SKM-1 treated with dmso at 0.1 percent for 144 hours (cell line): ENCODE results near the gene UROC1.

Experiments
- DNase-seq: peaks from one replicate; lab custom pipeline; 2025; ENCODE audit not compliant: unreplicated experiment; lab: John Stamatoyannopoulos, UW

UROC1 gene

DNA sequence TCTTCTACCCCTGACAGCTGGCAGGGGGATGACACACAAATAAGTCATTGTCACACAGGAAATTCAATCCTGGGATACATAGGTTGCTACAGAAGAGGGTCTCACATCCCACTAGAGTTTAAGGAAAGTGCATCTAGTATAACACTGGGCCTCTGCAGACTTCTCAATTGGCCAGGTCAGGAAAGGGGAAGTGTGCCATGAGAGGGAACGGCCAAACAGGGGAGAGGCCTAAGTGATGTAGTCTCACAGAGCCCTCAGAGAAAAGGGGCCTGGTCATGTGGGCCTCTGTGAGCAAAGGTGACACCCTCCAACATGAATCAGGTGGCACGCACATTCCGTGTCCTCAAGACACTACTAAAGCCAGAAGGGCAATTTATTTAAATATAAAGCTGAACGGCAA is 53.1 kb downstream of the UROC1 start:
- peak; percentile 26 for DNase-seq

DNA sequence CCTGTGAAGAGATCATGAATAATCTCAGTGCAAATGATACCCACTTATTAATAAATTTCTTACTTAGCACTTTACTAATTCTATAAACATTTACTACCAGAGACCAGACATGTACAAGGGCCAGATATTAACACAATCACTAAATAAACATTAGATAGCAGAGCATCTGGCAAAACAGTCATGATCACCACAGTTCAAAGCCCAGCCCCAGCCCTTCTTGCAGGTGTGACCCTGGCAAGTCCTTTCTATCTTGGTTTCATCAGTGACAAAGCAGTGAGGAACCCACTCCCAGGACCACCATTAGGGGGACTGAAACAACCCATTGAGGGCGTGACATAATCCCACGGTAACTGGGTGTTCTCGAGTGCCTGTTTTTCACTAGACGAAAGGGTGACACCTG is 53.5 kb downstream of the UROC1 start:
- DNase-seq: no peak

- no peak for DNase-seq
Measured at GRCh38 chr3:126463521-126463920, 54.1 kb downstream of the UROC1 start.

DNA sequence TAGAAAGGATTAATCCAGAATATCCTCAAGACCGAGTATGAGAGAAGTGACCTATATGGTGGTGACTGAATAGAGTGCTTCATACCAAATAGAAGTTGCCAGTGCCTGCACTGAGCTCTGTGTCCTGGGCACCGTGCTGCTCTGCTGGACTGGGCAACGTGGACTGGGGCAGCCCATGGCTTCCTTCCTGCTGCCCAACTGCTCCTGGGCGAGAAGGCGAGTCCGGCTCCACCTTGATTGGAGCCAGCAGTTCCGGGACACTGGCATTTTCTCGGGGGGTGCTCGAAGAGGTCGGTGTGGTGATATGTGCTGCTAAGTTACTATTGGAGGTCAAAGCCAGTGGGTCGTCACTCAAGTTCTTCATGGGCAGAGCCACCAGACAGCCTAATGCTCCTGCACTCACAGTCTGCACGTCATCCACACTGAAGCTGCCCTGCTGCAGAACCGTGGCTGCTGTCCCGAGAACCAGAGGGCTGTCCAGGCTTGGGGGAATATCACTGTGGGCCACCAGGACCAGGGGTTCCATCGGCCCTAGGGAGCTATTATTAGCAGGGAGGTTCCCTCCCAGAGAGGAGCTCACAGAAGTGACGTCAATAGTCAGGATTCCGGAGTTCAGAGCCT is 56.0 kb downstream of the UROC1 start:
- DNase-seq: no peak

DNA sequence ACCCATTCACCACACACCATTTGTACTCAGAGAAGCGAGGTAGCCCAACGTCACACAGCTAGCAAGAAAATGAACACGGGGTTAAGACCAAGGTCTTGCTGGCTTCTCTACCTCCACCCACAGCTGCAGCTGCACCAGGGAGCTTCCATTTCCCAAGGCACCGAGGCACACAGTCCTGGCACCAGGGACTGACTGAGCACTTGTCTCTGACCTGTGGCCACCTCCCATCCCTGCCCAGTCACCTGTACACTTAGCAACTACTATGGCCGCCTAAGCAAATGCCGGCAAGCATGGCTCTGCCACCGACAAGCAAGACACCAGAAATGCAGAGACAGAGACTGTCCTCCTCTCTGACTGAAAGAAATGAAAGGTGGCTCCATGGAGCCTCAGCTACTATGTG is 57.2 kb downstream of the UROC1 start:
- no peak for DNase-seq

- no peak for DNase-seq
Measured at GRCh38 chr3:126459763-126460127, 57.8 kb downstream of the UROC1 start.

- DNase-seq: no peak
Measured at GRCh38 chr3:126459111-126459762, 58.3 kb downstream of the UROC1 start.

- no peak for DNase-seq
Measured at GRCh38 chr3:126456766-126457388, 60.7 kb downstream of the UROC1 start.

GRCh38 chr3:126456211-126456610 is 61.4 kb downstream of the UROC1 start:
- no peak for DNase-seq

DNA sequence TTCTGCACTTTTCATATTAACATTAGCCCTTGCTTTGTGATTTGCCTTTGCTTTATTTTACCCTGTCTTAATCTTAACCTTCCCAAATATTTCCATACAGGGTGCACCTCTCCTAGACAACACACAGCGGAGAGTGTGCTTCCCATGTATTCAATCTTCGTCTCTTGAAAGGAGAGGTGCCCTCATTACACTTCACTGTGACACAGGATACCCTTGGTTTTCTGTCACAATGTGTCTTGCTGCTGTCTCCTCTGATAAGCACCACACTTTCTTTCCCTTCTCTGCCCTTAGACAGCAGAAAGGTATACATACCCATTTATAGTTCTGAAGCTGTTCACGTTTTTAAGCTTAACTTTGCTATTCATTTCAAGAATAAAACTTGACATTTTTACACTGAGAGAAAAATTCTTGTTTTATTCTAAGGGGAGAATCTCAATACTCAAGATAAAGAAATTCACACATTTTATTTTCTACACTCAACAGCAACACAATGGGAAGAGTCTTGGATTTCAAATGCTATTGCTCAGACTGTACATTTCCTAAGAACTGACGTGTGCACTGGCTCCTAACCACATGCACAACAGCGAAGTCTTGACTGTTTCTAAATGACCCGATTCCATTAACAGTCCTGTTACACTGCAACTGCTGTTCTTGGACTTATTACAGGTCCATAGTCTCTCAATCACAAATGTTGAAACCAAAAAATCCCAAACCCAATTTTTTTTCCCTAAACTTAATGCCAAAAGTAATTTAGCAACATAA is 63.0 kb downstream of the UROC1 start:
- no peak for DNase-seq

DNA sequence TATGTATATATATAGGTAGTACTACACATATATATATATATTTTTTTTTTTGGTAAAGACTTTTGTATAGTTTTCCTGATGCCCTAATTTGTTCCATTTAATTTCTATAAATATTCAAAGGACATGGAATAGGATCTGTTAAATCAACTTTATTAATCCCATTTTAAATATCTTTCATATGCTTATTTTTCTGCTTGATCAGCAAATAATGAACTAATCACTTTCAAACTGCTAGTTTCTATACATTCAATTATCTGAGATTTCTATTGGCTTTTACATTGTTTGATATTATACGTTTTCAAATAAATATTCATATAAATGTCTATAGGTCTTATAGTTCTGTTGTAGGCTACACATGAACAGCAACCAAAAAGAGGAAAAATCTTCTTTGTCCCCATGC is 63.5 kb downstream of the UROC1 start:
- DNase-seq: no peak

DNA sequence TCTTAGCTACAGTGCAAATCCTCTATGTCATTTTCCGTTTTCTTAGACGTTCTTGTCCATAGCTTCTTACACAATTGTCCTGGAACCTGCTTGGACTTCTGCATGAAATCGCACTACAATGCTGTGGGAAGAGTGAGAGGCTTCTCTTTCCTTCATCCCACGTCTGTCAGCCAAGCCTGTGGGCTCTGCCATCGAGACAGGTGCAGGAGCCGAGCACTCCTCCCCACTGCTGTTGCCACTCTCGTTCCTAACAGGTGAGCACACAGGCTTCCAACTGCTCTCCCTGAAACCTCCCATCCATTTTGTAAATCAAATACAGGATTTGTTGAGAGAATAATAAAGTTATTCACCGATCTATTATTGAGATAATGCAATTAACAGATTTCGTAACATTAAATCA is 65.4 kb downstream of the UROC1 start:
- no peak for DNase-seq

- no peak for DNase-seq
Measured at GRCh38 chr3:126451511-126451910, 66.1 kb downstream of the UROC1 start.

DNA sequence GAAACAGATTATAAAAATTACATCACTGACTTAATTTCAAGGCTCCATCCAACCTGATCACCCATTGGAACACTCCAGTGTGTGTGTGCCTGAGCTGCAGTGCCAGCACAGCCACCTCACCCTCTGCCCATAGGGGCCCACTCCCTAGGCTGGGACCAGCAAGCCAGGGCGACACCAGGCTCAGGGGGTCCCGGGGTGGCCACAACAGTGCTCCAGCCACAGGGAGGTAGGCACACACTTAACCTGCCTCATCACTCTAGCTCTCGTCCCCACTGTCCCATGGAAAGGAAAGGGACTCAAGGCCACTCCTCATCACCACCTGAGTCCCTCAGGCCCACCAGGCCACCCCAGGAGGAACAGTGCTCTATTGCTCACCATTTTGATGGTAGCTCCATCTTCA is 66.8 kb downstream of the UROC1 start:
- no peak for DNase-seq

GRCh38 chr3:126450219-126450618 is 67.4 kb downstream of the UROC1 start:
- no peak for DNase-seq

DNA sequence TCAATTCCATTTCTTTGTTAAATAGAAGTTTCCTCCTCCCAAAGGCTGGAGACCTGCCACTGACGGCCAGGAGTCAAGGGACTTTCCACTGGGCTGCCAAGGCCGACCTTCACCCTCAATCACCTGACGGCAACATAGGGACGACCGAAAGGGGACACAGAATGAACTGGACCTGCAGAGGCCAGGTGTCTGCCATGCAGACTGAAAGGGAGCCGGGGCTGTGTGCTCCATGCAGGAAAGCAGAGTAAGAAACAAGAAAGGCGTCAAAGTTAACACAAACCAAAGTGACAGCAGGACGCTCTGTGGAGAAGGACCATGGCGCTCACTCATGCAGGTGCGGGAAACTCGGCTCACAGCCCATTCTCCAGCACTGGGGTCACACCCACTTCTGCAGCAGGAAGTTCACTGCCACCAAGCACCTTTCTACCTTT is 67.9 kb downstream of the UROC1 start:
- no peak for DNase-seq

DNA sequence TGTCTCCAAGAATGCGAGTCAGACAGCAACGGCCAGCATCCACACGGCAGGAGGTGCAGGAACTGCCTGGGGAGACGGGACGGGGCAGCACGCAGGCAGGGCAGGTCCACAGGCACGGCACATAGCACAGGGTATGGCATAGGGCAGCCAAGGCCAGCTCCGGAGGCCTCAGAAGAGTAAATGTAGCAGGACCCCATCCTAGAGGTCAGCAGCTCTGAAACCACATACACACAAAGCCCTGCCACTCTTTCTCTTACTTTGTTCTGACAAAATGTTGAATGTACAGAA is 68.7 kb downstream of the UROC1 start:
- DNase-seq: no peak

DNA sequence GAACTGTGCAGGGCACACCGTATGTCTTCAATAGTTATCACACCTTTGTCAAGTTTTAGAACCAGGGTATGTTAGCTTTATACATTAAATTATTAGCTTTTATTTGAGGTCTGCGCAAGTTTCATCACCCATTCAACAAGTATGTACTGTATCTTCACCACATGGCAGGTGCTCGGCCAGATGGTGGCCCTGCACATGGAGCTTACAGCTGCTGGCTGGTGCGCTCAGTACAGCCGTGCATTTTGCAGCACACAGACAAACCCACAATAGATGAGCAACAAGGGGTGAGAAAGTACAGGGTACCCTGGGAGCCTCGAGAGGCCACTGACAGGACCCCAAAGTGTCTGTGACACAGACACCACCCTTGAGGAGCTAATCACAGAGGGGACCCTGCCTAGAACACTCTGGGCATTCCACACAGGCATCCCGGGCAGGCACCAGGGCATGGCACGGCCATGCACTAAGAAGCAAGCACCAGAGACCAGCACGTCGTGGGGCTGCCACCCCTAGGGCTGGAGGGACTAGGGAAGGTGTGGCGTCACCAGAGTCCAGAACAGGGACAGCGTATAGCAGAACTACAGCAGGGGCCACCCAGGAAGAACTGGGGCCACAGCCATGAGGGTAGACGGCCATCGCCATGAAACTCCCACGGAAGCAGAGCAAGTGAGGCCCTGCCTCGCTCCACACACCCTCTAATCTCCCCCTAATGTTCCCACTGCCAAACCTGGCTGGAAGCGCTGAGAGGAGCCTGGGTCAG is 69.3 kb downstream of the UROC1 start:
- DNase-seq: no peak

- DNase-seq: no peak
Measured at GRCh38 chr3:126447456-126448106, 70.0 kb downstream of the UROC1 start.

DNA sequence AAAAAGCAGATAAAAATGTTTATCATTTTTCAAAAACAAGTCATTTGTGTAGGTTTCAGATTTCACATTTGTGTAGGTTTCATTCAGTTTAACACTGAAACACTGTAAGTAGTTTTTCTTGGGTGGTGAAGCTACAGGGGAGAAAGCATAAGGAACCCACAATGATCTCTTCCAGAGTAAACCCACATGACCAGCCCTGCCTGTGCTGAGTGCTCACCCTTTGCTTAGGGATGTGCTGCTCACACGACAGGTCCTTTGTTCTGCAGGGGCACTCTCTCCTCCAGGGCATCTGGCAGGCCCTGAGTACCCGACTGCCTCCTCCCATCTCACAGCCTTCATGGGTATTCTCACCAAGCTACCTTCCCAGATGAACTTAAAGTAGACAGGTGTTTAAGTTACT is 70.8 kb downstream of the UROC1 start:
- no peak for DNase-seq

DNA sequence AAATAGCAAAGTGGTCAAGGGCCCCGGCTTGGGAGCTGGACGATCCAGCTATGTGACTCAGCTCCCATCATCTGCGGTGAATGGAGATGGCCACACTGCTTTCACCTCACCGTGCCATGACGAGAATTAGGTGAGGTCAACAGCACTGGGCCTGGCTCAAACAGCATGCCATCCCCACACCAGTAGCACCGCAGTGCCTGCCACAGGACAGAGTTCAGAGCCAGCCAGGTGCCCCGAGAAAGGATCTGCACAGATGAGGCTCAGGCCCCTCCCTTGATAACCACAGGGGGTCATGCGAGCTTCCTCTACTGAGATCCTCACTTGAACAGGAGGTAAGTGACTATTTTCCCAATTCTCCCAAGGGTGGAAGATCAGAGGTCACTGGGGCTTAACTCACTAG is 71.3 kb downstream of the UROC1 start:
- no peak for DNase-seq
